HG03064 (cell line): ENCODE data around the gene DFFB.

Source experiments
- ATAC-seq: cut with Tn5 transposase; IDR thresholded peaks from one replicate; pipeline ENCODE4 v1.9.1; 2021; ENCODE audit warnings: low read depth; ENCODE audit not compliant: unreplicated experiment

DFFB gene

GRCh38 chr1:3869751-3870301, 12.6 kb downstream of the DFFB start:
- ATAC-seq = no peak

DNA sequence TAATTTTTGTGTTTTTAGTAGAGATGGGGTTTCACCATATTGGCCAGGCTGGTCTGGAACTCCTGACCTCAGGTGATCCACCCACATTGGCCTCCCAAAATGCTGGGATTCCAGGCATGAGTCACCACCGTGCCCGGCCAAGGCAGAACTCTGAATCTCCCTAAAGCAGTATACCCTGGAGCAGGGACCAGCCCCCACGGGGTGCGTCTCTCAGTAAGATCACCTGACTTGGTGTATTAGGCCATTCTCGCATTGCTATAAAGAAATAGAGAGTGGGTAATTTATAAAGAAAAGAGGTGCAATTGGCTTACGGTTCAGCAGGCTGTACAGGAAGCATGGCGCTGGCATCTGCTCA, 14.2 kb downstream of the DFFB start:
- ATAC-seq = no peak

GRCh38 chr1:3872546-3872945, 15.3 kb downstream of the DFFB start:
- no peak for ATAC-seq

DNA sequence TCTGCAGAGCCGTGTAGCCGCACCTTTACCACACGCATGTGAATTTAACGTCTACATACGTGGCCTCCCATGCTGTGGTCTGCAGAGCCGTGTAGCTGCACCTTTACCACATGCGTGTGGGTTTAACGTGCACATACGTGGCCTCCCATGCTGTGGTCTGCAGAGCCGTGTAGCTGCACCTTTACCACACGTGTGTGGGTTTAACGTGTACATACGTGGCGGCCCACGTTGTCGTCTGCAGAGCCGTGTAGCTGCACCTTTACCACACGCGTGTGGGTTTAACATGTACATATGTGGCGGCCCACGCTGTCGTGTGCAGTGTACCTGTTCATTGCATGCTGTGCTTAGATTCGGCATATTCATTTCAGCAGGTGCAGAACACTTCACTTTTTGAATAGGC, 17.5 kb downstream of the DFFB start:
- ATAC-seq = no peak

GRCh38 chr1:3876716-3877115, 19.4 kb downstream of the DFFB start:
- no peak for ATAC-seq

- no peak for ATAC-seq
Observed at GRCh38 chr1:3879099-3879498, 21.8 kb downstream of the DFFB start.

DNA sequence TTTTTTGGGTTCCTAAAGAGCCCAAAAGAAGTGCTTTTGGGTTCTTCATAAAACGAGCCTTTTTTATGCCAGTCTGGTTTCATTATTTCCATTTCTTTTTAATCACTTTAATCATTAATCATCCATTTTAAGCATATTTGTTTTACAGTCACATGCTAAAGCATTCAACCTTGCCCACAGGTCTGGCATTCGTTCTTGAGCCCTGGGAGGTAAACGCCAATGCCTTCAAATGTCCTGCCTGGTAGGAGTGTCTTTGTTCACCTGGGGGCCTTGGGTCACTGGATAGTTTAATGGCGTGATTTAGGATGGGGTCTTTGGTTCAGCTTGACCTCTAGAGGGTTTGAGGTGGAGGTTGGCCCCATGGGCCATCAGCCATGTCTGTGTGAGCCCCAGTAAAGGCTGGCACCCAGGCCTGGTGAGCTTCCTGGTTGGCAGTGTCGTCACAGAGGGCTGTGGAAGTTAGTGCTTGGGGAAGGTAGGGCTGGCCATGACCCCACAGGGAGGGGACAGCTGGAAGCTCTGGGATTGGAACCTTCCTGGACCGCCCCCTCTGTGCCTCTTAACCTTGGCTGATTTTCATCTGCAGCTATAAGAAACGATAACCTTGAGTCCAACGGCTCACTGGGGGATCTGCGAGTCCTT, 22.6 kb downstream of the DFFB start:
- no peak for ATAC-seq

DNA sequence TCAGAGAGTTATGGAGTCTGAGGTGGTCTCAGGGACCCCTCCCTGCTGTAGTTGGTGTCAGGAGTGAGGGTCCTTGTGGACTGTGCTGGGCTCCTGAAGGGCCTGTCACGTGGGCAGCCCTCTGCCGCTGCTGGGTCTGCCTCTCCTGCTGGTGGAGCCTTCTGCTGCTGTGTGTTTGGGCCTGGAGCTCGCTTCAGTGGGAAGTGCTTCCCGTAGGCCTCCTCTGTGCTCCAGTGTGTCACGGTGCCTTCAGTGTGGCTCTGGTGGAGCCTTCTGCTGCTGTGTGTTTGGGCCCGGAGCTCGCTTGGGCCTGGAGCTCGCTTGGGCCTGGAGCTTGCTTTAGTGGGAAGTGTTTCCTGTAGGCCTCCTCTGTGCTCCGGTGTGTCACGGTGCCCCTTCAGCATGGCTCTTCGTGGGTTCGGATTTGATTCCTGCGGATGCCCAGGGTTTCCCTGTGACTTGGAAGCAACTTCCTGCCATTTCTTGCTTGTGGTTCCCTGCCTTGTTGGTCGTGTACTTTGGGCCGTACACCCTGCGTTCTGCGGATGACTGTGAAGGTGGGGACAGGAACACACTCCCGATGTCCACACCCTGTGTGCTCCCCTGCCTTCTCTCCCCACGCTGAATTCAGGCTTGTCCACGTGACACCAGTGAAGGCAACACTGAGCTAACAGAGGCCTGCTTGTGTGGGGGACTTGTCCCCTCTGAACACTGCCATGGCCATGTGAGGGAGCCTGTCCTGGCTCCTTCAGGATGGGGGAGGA, 23.3 kb downstream of the DFFB start:
- ATAC-seq = no peak

- no peak for ATAC-seq
Observed at GRCh38 chr1:3881193-3881480, 23.9 kb downstream of the DFFB start.

- ATAC-seq = no peak
Observed at GRCh38 chr1:3883194-3883925, 26.1 kb downstream of the DFFB start.

GRCh38 chr1:3884966-3885365, 27.7 kb downstream of the DFFB start:
- no peak for ATAC-seq

GRCh38 chr1:3885611-3886010, 28.3 kb downstream of the DFFB start:
- no peak for ATAC-seq

- ATAC-seq = no peak
Observed at GRCh38 chr1:3886106-3886670, 28.9 kb downstream of the DFFB start.

- no peak for ATAC-seq
Observed at GRCh38 chr1:3886691-3887090, 29.4 kb downstream of the DFFB start.

DNA sequence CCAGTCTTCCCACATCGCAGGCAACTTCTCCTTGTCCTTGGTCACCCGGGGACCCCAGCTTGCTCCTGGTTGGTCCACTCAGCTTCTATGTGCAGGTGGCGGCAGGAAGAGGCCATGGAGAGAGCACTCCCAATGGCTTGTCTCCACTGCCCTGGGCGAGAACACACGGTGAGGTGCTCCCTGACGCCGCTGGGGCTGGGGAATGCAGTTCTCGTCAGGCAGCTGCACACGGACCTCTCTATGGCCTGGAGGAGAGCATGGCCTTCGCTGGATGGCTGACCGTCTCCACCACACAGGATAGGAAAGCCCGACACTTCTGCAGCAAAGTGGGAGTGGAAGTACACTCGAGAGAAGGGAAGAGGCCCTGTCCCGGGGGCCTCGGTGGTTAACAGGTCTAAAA, 31.0 kb downstream of the DFFB start:
- no peak for ATAC-seq

GRCh38 chr1:3889936-3890335, 32.7 kb downstream of the DFFB start:
- no peak for ATAC-seq

GRCh38 chr1:3890389-3891328, 33.4 kb downstream of the DFFB start:
- no peak for ATAC-seq

DNA sequence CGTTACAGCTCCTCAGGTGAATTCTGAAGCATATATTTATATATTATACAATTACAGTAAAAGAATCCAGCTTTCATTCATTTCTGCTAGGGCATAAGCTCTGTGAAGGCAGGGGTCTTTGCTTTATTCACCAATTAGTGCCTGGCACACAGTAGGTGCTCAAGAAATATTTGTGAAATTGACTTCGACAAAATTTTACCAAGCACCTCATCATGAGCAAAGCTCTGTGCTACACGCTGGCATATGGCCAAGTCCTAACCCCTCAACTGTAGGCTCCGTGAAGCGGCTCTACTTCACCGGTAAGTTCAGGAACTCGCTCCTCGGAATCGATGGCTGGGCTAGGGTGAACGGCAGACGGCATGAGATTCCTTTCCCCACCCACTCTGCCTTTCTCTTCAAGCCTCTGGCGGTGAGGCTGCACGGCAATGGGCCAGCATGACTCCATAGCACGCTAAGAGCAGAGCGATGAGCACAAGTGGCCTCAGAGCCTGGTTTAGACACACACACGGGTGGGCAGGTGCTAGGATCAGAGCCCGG, 34.1 kb downstream of the DFFB start:
- no peak for ATAC-seq

DNA sequence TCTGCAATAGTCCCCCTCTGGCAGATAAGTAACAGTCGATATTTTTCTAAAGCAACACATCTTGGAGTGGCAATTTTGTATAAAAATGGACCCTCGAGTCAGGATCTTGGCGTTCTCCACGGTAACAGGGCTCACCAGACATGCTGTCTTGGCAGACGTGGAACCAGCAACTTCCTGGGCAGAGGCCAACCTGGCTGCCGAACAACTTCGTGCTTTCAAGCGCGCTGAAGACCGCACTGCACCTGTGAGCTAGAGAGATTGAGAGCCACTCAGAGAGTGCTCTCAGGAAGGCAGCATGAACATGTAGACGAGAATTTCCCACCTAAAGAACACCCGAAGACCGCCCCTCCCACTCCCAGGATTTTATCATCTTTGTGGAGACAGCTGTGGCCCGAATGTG, 35.5 kb downstream of the DFFB start:
- ATAC-seq = no peak

- no peak for ATAC-seq
Observed at GRCh38 chr1:3893190-3893589, 35.9 kb downstream of the DFFB start.
